Hepatocyte (in vitro differentiated cells): ENCODE results near the gene EPHB2.

Experiments used
- EZH2 ChIP-seq: fragments of 200-600 bp; sonication (generic); IDR thresholded peaks from 2 replicates; pipeline ENCODE4 v1.6.1; 2016; ENCODE audit warnings: antibody characterized with exemption, mild to moderate bottlenecking, borderline replicate concordance
- EZH2phosphoT487 ChIP-seq: fragments of 200-600 bp; sonication (generic); IDR thresholded peaks from one replicate; pipeline ENCODE4 v1.6.1; 2018; ENCODE audit warnings: antibody characterized with exemption, mild to moderate bottlenecking, low read depth, moderate library complexity; ENCODE audit not compliant: unreplicated experiment, severe bottlenecking
- TF ChIP-seq, protein P1 (sequence below): fragments of 200-600 bp; sonication (generic); IDR thresholded peaks from 2 replicates; pipeline ENCODE4 v1.5.1; 2016; ENCODE audit warnings: antibody characterized with exemption, mild to moderate bottlenecking; ENCODE audit not compliant: poor library complexity

DNA sequence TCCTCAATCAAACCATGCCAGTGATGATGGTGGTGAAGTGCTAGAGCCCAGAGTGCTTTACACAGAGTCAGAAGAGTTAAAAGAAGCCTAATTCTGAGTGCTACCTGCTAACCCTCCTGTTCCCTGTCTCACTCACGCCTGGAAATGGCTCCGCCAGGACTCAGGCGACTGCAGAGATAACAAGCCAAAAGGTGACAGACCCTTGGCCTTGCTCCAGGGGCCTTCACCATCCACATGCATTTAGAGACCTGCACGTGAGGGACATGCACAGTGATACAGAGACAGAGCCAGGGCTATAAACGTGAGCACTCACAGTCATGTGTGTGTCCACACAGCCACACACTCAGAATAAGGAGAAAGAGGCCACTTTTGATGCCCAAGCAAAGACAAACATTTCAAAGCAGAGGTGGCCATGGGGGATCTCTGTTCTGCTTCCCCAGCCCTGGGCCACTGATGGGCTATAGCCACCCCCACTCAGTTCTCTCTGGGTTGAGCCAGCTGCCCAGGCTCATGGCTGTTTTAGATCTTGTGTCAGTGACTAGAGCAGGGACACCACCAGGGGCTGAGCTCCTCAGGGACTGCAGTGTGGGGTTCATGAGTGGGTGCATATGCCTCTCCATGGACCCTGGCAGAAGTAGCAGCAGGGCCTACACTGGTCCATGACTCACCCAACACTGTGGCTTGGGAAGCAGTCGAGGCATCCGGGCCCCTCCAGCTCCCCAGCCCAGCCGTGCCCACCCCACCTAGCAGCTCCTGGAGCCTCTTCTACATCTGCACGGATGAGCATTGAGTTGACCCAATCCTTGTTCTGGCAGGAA, 117.2 kb downstream of the EPHB2 start:
- TF ChIP-seq EZH2, result no peak
- TF ChIP-seq, protein P1, sequence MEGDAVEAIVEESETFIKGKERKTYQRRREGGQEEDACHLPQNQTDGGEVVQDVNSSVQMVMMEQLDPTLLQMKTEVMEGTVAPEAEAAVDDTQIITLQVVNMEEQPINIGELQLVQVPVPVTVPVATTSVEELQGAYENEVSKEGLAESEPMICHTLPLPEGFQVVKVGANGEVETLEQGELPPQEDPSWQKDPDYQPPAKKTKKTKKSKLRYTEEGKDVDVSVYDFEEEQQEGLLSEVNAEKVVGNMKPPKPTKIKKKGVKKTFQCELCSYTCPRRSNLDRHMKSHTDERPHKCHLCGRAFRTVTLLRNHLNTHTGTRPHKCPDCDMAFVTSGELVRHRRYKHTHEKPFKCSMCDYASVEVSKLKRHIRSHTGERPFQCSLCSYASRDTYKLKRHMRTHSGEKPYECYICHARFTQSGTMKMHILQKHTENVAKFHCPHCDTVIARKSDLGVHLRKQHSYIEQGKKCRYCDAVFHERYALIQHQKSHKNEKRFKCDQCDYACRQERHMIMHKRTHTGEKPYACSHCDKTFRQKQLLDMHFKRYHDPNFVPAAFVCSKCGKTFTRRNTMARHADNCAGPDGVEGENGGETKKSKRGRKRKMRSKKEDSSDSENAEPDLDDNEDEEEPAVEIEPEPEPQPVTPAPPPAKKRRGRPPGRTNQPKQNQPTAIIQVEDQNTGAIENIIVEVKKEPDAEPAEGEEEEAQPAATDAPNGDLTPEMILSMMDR, result no peak
- no peak for TF ChIP-seq EZH2phosphoT487
